HepG2 (cell line): ENCODE data around the gene TSSK3. TPM values are rescaled to one million over a fixed set of nuclear protein-coding genes. Genes with fewer than 3 reads are reported as not detected.

ENCODE experiments used
- HDAC6 ChIP-seq: fragments of 200-600 bp; sonication (generic); IDR thresholded peaks from 2 replicates; pipeline ENCODE4 v1.7.0; 2017; ENCODE audit warnings: mild to moderate bottlenecking, antibody characterized with exemption, low read length, low read depth
- HES4 ChIP-seq: sonication (generic); formaldehyde crosslinking; IDR thresholded peaks from 2 replicates; pipeline ENCODE4 v1.9.0; 2021; ENCODE audit warnings: mild to moderate bottlenecking, missing genetic modification reagents, borderline replicate concordance
- HIVEP1 ChIP-seq: sonication (generic); formaldehyde crosslinking; IDR thresholded peaks from 2 replicates; pipeline ENCODE4 v1.4.0; 2020; ENCODE audit warnings: mild to moderate bottlenecking, missing genetic modification reagents
- KMT2B ChIP-seq: IDR thresholded peaks from 2 replicates; pipeline ENCODE4 v1.6.1; 2016; ENCODE audit warnings: missing genetic modification reagents, missing compliant biosample characterization
- LBX2 ChIP-seq: sonication (generic); formaldehyde crosslinking; IDR thresholded peaks from 2 replicates; pipeline ENCODE4 v1.5.0; 2020; ENCODE audit warnings: missing genetic modification reagents, mild to moderate bottlenecking, borderline replicate concordance
- LCORL ChIP-seq, 2 experiments: fragments of 450-650 bp in 1 of 2; sonication (generic) in 1 of 2; formaldehyde crosslinking in 1 of 2; IDR thresholded peaks; 2 replicates each; pipeline versions ENCODE4 v1.5.0 to v1.6.1; 2017 to 2020; ENCODE audit warnings: antibody characterized with exemption in 1 of 2, missing genetic modification reagents in 1 of 2
- MED1 ChIP-seq: sonication (generic); formaldehyde crosslinking; IDR thresholded peaks from 2 replicates; pipeline ENCODE4 v1.4.0; 2020; ENCODE audit warnings: missing genetic modification reagents
- NAIF1 ChIP-seq: sonication (generic); formaldehyde crosslinking; IDR thresholded peaks from 2 replicates; pipeline ENCODE4 v1.5.0; 2020; ENCODE audit warnings: mild to moderate bottlenecking, missing genetic modification reagents, borderline replicate concordance
- NRL ChIP-seq: sonication (generic); formaldehyde crosslinking; IDR thresholded peaks from 2 replicates; pipeline ENCODE4 v1.5.0; 2020; ENCODE audit warnings: missing genetic modification reagents, mild to moderate bottlenecking, moderate library complexity, borderline replicate concordance
- PITX1 ChIP-seq: sonication (generic); formaldehyde crosslinking; IDR thresholded peaks from 2 replicates; pipeline ENCODE4 v1.5.1; 2020; ENCODE audit warnings: mild to moderate bottlenecking, missing genetic modification reagents
- RXRB ChIP-seq: IDR thresholded peaks from 2 replicates; pipeline ENCODE4 v1.6.1; 2016; ENCODE audit warnings: borderline replicate concordance, missing genetic modification reagents, missing compliant biosample characterization
- ZBTB7A ChIP-seq: sonication (generic); formaldehyde crosslinking; IDR thresholded peaks from 2 replicates; pipeline ENCODE4 v1.8.0; 2022; ENCODE audit warnings: mild to moderate bottlenecking, missing genetic modification reagents
- ZFY ChIP-seq: sonication (generic); formaldehyde crosslinking; IDR thresholded peaks from 2 replicates; pipeline ENCODE4 v1.4.0; 2020; ENCODE audit warnings: missing genetic modification reagents
- ZNF274 ChIP-seq: sonication (generic); formaldehyde crosslinking; IDR thresholded peaks from 2 replicates; pipeline ENCODE4 v1.5.1; 2020; ENCODE audit warnings: mild to moderate bottlenecking, missing genetic modification reagents
- ZNF33A ChIP-seq: sonication (generic); formaldehyde crosslinking; IDR thresholded peaks from 2 replicates; pipeline ENCODE4 v1.5.1; 2020; ENCODE audit warnings: missing genetic modification reagents, mild to moderate bottlenecking, moderate library complexity, borderline replicate concordance
- ZNF362 ChIP-seq: sonication (generic); formaldehyde crosslinking; IDR thresholded peaks from 2 replicates; pipeline ENCODE4 v1.4.0; 2020; ENCODE audit warnings: missing genetic modification reagents, mild to moderate bottlenecking, borderline replicate concordance
- ZNF768 ChIP-seq: sonication (generic); formaldehyde crosslinking; IDR thresholded peaks from 2 replicates; pipeline ENCODE4 v1.4.0; 2020; ENCODE audit warnings: missing genetic modification reagents
- ZSCAN31 ChIP-seq: sonication (generic); formaldehyde crosslinking; IDR thresholded peaks from 2 replicates; pipeline ENCODE4 v1.5.0; 2020; ENCODE audit warnings: low read depth, mild to moderate bottlenecking, missing genetic modification reagents
- polyA plus RNA-seq, 8 experiments: library from polyadenylated mRNA; depleted of rRNA in 3 of 8; stranded (reverse) in 7 of 8; unstranded in 1 of 8; fragments of >200 nt; fragmentation: Illumina TruSeq in 4 of 8; extraction: Trizol in 4 of 8; gene quantifications; 2 replicates each; pipeline versions ENCODE4 v1.2.1 to v1.2.3, GENCODE V29; 2011 to 2016; ENCODE audit warnings: low read depth in 4 of 8, missing spikeins in 1 of 8, mixed read lengths in 1 of 8; ENCODE audit not compliant: insufficient read depth in 1 of 8
- total RNA-seq, 5 experiments: library from RNA; depleted of rRNA; stranded (reverse); fragments of >200 nt; fragmentation: Illumina TruSeq; extraction: Trizol; gene quantifications; 2 replicates each; pipeline ENCODE4 v1.2.3, GENCODE V29; 2016; ENCODE audit warnings: low read depth in 1 of 5
- TF ChIP-seq, protein P1 (sequence below), 2 experiments: IDR thresholded peaks; 2 replicates each; pipeline ENCODE4 v1.6.1; 2011 to 2012; ENCODE audit warnings: low read length in 2 of 2, borderline replicate concordance in 1 of 2, low read depth in 1 of 2, mild to moderate bottlenecking in 1 of 2, moderate library complexity in 1 of 2
- TF ChIP-seq, protein P2 (sequence below): IDR thresholded peaks from 2 replicates; pipeline ENCODE4 v1.6.1; 2016; ENCODE audit warnings: mild to moderate bottlenecking

Gene TSSK3
- total and polyA plus RNA-seq, 2 of the 13 experiments (the other 11 are each of a cell fraction or from before 2014, with no cell fraction given): 1.0 to 1.1 TPM

- TF ChIP-seq ZNF362 (CRISPR knock-in tag) (0 out of 2 replicates have a peak, but pooled peaks have one; percentile 21), ZSCAN31 (CRISPR knock-in tag) (peak; percentile 85; the same call in 1 of the 2 replicates), LBX2 (CRISPR knock-in tag) (0 out of 2 replicates have a peak, but pooled peaks have one; percentile 22), ZNF768 (peak; percentile 42; the same call in 1 of the 2 replicates), HIVEP1 (peak; percentile 14; the same call in 1 of the 2 replicates), ZBTB7A (CRISPR knock-in tag) (no peak), HES4 (peak; percentile 82; the same call in 1 of the 2 replicates), PITX1 (CRISPR knock-in tag) (no peak), MED1 (CRISPR knock-in tag) (peak; percentile 70; the same call in 1 of the 2 replicates), NRL (no peak), ZFY (CRISPR knock-in tag) (peak; percentile 93), NAIF1 (CRISPR knock-in tag) (peak; percentile 91), LCORL (IDR thresholded peaks at IDR 0.05) (no peak), LCORL (CRISPR knock-in tag; IDR thresholded peaks at IDR 0.05) (peak; percentile 70; the same call in 1 of the 2 replicates), RXRB (peak; percentile 74), ZNF33A (CRISPR knock-in tag) (no peak), HDAC6 (no peak), ZNF274 (CRISPR knock-in tag) (peak; percentile 17; the same call in 1 of the 2 replicates), KMT2B (CRISPR knock-in tag) (peak; percentile 64)
- TF ChIP-seq, protein P1, sequence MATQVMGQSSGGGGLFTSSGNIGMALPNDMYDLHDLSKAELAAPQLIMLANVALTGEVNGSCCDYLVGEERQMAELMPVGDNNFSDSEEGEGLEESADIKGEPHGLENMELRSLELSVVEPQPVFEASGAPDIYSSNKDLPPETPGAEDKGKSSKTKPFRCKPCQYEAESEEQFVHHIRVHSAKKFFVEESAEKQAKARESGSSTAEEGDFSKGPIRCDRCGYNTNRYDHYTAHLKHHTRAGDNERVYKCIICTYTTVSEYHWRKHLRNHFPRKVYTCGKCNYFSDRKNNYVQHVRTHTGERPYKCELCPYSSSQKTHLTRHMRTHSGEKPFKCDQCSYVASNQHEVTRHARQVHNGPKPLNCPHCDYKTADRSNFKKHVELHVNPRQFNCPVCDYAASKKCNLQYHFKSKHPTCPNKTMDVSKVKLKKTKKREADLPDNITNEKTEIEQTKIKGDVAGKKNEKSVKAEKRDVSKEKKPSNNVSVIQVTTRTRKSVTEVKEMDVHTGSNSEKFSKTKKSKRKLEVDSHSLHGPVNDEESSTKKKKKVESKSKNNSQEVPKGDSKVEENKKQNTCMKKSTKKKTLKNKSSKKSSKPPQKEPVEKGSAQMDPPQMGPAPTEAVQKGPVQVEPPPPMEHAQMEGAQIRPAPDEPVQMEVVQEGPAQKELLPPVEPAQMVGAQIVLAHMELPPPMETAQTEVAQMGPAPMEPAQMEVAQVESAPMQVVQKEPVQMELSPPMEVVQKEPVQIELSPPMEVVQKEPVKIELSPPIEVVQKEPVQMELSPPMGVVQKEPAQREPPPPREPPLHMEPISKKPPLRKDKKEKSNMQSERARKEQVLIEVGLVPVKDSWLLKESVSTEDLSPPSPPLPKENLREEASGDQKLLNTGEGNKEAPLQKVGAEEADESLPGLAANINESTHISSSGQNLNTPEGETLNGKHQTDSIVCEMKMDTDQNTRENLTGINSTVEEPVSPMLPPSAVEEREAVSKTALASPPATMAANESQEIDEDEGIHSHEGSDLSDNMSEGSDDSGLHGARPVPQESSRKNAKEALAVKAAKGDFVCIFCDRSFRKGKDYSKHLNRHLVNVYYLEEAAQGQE (IDR thresholded peaks at IDR 0.05; ENCODE audit: borderline replicate concordance in 1 of 2, low read depth in 1 of 2, low read length in 2 of 2): peak in 1 of 2 experiments; percentile 73; a peak in 2 of 4 replicates
- TF ChIP-seq, protein P2, sequence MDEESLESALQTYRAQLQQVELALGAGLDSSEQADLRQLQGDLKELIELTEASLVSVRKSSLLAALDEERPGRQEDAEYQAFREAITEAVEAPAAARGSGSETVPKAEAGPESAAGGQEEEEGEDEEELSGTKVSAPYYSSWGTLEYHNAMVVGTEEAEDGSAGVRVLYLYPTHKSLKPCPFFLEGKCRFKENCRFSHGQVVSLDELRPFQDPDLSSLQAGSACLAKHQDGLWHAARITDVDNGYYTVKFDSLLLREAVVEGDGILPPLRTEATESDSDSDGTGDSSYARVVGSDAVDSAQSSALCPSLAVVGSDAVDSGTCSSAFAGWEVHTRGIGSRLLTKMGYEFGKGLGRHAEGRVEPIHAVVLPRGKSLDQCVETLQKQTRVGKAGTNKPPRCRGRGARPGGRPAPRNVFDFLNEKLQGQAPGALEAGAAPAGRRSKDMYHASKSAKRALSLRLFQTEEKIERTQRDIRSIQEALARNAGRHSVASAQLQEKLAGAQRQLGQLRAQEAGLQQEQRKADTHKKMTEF (CRISPR knock-in tag): peak; percentile 60; the same call in 1 of the 2 replicates
These were observed 32.0 kb downstream of the TSSK3 start, which contains the start of gene BSDC1 (continued) for GRCh38 chr1:32394141-32394889.
